Measurements from ENCODE around the gene DDX60. TPM values are rescaled to one million over a fixed set of nuclear protein-coding genes. Genes with fewer than 3 reads are reported as not detected.
"Not testable (repeated sequence)": the region's sequence is repeated elsewhere in the genome, so short reads cannot be mapped to it uniquely, and the experiment has no call there.

Gene DDX60
- total RNA-seq, 2 donors from 2014 or later, result 9.1 to 19.2 TPM

DNA sequence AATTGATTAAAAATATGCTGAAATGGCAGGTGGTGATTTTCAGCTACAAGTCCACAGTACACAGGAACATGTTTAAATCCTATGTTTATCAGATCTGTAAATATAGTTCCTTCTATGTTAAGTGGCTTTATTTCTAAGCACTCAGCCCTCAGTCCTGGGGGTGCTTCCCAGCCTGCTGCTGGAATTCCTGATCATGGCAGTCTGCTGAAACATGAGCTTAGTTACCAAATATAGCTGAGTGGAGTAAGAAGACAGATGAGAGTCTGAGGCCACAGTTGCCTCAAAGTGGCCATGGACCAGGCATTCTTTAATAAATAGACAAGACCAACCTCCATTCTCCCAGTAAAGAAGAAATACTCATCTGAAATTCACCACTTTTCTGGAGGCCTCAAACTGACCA, 17.1 kb upstream of the DDX60 start:
- Histone ChIP-seq H3K27me3 (replicated peaks; ENCODE audit: insufficient read depth) (no peaks in the 10 kb centered on the region), H3K27ac (no peak overlapping the region), H3K36me3 (no peaks in the 10 kb centered on the region), H3K4me3 (no peak overlapping the region), H3K9me3 (no peaks in the 10 kb centered on the region), H3K4me1 (replicated peaks) (no peaks in the 10 kb centered on the region)
- no peak for DNase-seq (ENCODE audit: low spot score)
- intact Hi-C loops (cut with DNase I), result no loop called here
- TF ChIP-seq POLR2AphosphoS5 (IDR thresholded peaks at IDR 0.05), result no peak
- TF ChIP-seq, protein P1, sequence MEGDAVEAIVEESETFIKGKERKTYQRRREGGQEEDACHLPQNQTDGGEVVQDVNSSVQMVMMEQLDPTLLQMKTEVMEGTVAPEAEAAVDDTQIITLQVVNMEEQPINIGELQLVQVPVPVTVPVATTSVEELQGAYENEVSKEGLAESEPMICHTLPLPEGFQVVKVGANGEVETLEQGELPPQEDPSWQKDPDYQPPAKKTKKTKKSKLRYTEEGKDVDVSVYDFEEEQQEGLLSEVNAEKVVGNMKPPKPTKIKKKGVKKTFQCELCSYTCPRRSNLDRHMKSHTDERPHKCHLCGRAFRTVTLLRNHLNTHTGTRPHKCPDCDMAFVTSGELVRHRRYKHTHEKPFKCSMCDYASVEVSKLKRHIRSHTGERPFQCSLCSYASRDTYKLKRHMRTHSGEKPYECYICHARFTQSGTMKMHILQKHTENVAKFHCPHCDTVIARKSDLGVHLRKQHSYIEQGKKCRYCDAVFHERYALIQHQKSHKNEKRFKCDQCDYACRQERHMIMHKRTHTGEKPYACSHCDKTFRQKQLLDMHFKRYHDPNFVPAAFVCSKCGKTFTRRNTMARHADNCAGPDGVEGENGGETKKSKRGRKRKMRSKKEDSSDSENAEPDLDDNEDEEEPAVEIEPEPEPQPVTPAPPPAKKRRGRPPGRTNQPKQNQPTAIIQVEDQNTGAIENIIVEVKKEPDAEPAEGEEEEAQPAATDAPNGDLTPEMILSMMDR (IDR thresholded peaks at IDR 0.05), result no peak
- TF ChIP-seq POLR2A (IDR thresholded peaks at IDR 0.05), result no peak

DNA sequence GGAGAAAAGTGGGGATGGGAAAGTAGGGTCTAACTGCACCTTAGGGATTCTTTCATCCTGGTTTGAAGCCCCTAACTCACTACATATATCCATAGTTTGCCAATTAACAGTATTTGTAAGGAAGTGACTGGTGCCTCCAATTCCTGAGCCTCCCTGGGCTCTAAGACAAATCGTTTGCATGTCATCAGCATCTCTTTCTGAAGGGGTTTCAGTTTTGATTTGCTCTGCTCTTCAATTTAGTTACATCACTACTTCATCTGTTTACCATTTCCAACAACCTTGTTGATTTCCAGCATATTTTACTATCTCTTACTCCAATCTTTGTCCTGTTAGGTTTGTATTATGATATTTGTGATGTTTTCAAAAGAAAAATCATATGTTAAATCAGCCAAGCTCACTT, 15.5 kb upstream of the DDX60 start:
- H3K36me3 ChIP-seq, result no peaks in the 10 kb centered on the region
- H3K9me3 ChIP-seq, result no peaks in the 10 kb centered on the region
- H3K4me3 ChIP-seq, result no peak overlapping the region
- 85% methylated on average over 1 of the region's 1 CpG for WGBS
- H3K4me1 ChIP-seq (replicated peaks), result no peaks in the 10 kb centered on the region
- H3K27me3 ChIP-seq (replicated peaks; ENCODE audit: insufficient read depth), result no peaks in the 10 kb centered on the region
- no peak for DNase-seq (ENCODE audit: low spot score)
- intact Hi-C loops (cut with DNase I), result no loop called here
- TF ChIP-seq, protein P1 (IDR thresholded peaks at IDR 0.05), result no peak
- TF ChIP-seq POLR2A (IDR thresholded peaks at IDR 0.05) (no peak), POLR2AphosphoS5 (IDR thresholded peaks at IDR 0.05) (no peak)
- H3K27ac ChIP-seq, result no peak overlapping the region

DNA sequence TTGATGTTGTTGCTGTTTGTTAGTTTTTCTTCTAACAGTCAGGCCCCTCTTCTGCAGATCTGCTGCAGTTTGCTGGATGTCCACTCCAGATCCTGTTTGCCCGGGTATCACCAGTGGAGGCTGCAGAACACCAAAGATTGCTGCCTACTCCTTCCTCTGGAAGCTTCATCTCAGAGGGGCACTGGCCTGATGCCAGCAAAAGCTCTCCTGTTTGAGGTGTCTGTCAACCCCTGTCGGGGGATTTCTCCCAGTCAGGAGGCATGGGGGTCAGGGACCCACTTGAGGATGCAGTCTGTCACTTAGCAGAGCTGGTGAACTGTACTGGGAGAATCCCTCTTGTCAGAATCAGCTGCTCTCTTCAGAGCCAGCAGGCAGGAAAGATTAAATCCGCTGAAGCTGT, 12.0 kb upstream of the DDX60 start:
- 80% methylated on average over 3 of the region's 3 CpGs for WGBS
- H3K27ac ChIP-seq; intact Hi-C loops (cut with DNase I); H3K4me1 ChIP-seq (replicated peaks); H3K4me3 ChIP-seq; H3K27me3 ChIP-seq (replicated peaks; ENCODE audit: insufficient read depth); DNase-seq (ENCODE audit: low spot score); H3K36me3 ChIP-seq; H3K9me3 ChIP-seq: not testable (repeated sequence)

DNA sequence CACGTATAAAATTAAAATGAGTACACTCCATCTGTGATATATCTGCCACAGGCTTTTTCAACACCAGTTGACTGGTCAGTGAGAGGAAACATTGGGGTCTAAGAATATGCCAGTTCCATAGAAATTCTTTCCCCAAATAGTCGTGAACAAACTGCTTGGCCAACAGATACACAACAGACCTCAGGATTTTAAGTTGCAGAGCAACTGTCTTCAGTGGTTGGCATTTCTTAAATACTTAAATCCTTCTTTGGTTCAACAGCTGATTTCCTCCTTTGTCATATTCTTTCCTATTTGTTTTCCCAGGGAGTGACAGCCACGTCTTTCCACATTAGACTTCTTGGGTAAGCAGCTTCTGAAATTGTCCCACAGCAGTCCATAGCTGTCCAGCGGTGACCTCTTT, 7.0 kb upstream of the DDX60 start:
- WGBS, result 82% methylated on average over 4 of the region's 4 CpGs
- no peak for DNase-seq (ENCODE audit: low spot score)
- Histone ChIP-seq H3K36me3 (no peaks in the 10 kb centered on the region), H3K4me1 (replicated peaks) (no peaks in the 10 kb centered on the region), H3K27ac (no peak overlapping the region), H3K27me3 (replicated peaks; ENCODE audit: insufficient read depth) (no peaks in the 10 kb centered on the region), H3K9me3 (no peaks in the 10 kb centered on the region), H3K4me3 (no peak overlapping the region)
- TF ChIP-seq, protein P1 (IDR thresholded peaks at IDR 0.05), result no peak
- TF ChIP-seq POLR2A (IDR thresholded peaks at IDR 0.05) (no peak), POLR2AphosphoS5 (IDR thresholded peaks at IDR 0.05) (no peak)
- intact Hi-C loops (cut with DNase I), result no loop called here

DNA sequence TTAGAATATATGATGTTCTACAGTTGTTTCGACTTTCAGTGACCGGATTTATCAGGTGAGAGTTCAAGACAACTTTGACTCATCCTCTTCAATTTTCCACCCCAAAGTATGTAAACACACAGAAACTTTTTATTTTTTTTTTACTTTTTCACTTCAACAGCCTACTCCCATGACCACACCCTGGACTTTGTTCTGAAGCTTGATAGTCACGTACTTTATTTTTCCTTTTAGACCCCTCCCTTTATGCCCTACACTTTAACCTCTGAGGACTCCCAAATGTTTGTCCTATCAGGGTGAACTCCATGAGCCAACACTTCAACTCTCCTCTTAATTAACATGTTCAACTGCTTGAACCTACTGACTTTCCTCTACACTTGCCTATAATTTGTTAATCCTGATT, 2.5 kb upstream of the DDX60 start:
- Histone ChIP-seq H3K36me3 (no peaks in the 10 kb centered on the region), H3K27ac (no peak overlapping the region), H3K4me3 (no peak overlapping the region), H3K27me3 (replicated peaks; ENCODE audit: insufficient read depth) (no peaks in the 10 kb centered on the region), H3K9me3 (no peaks in the 10 kb centered on the region), H3K4me1 (replicated peaks) (no peaks in the 10 kb centered on the region)
- WGBS, result 97% methylated on average over 3 of the region's 3 CpGs
- no peak for DNase-seq (ENCODE audit: low spot score)
- intact Hi-C loops (cut with DNase I), result no loop called here
- no peak for TF ChIP-seq POLR2AphosphoS5 (IDR thresholded peaks at IDR 0.05)
- TF ChIP-seq, protein P1 (IDR thresholded peaks at IDR 0.05), result no peak
